Activated CD8-positive, alpha-beta T cell treated with anti-CD3 and anti-CD28 coated beads, Interleukin-2, amount 10 ng/mL, durations not matched to agents 7 days and 5 days (primary cell): Measurements from ENCODE around the gene LRMDA. TPM values are rescaled to one million over a fixed set of nuclear protein-coding genes. Genes with fewer than 3 reads are reported as not detected.
"Not testable (repeated sequence)": the region's sequence is repeated elsewhere in the genome, so short reads cannot be mapped to it uniquely, and the experiment has no call there.

ENCODE experiments used
- ATAC-seq: fragments of 150-1000 bp; cut with Tn5 transposase; one replicate; pipeline ENCODE4 v1.10.0; 2021; ENCODE audit warnings: moderate library complexity
- CTCF ChIA-PET: fragments of 350-600 bp; sonication (Branson Sonifier 250); formaldehyde crosslinking; loops from one replicate; lab custom pipeline; 2021; ENCODE audit warnings: antibody characterized with exemption; lab: Charles Lee
- POLR2A ChIA-PET: fragments of 350-600 bp; sonication (Branson Sonifier 250); formaldehyde crosslinking; loops from one replicate; lab custom pipeline; 2021; ENCODE audit warnings: antibody characterized with exemption; lab: Charles Lee
- DNase-seq: peaks from one replicate; pipeline ENCODE4 v3.0.0-alpha.2; 2020
- H3K27ac Mint-ChIP-seq: one replicate; pipeline ENCODE4 v1.8.0; 2021; ENCODE audit warnings: mild to moderate bottlenecking, mixed read lengths
- H3K27me3 Mint-ChIP-seq: one replicate; pipeline ENCODE4 v1.8.0; 2021; ENCODE audit warnings: low read depth, mixed read lengths
- H3K36me3 Mint-ChIP-seq: one replicate; pipeline ENCODE4 v1.8.0; 2021; ENCODE audit warnings: low read depth, mixed read lengths
- H3K4me1 Mint-ChIP-seq: one replicate; pipeline ENCODE4 v1.8.0; 2021; ENCODE audit warnings: low read depth, mixed read lengths
- H3K4me3 Mint-ChIP-seq: one replicate; pipeline ENCODE4 v1.8.0; 2021; ENCODE audit warnings: mild to moderate bottlenecking, mixed read lengths
- H3K9me3 Mint-ChIP-seq: one replicate; pipeline ENCODE4 v1.8.0; 2022; ENCODE audit warnings: mixed read lengths; ENCODE audit not compliant: insufficient read depth
- total RNA-seq, 2 experiments: library from RNA; stranded (reverse); gene quantifications; one replicate each; pipeline ENCODE4 v1.2.3, GENCODE V29; 2021

LRMDA gene
- total RNA-seq, 2 experiments from 2014 or later, result not detected

GRCh38 chr10:76055466-76055865 is 624.0 kb downstream of the LRMDA start:
- CTCF ChIA-PET, result no interaction called here

GRCh38 chr10:76055963-76056362 is 624.5 kb downstream of the LRMDA start:
- Mint-ChIP-seq H3K9me3 (peaks cover 8% of the 10 kb centered on the region), H3K27ac (no peak overlapping the region), H3K27me3 (no peaks in the 10 kb centered on the region), H3K36me3 (no peaks in the 10 kb centered on the region), H3K4me3 (no peak overlapping the region), H3K4me1 (no peaks in the 10 kb centered on the region)
- DNase-seq (no peak), ATAC-seq (no peak)
- ChIA-PET POLR2A (no interaction called here), CTCF (no interaction called here)

More at GRCh38 chr10:76055466-76055865, 624.0 kb downstream of the LRMDA start:
- Mint-ChIP-seq H3K27me3 (no peaks in the 10 kb centered on the region), H3K4me1 (no peaks in the 10 kb centered on the region), H3K4me3 (no peak overlapping the region), H3K27ac (no peak overlapping the region), H3K9me3 (peaks cover 8% of the 10 kb centered on the region), H3K36me3 (no peaks in the 10 kb centered on the region)
- no peak for ATAC-seq
- no peak for DNase-seq
- POLR2A ChIA-PET, result interaction anchor here (0.6 kb wide), 1 partner anchor 11 kb away, joined by 5 read pairs; no protein-coding TSS in a partner anchor

GRCh38 chr10:76060993-76061392 is 629.6 kb downstream of the LRMDA start:
- CTCF ChIA-PET, H3K36me3 Mint-ChIP-seq, H3K9me3 Mint-ChIP-seq, H3K4me1 Mint-ChIP-seq, POLR2A ChIA-PET, ATAC-seq, H3K27ac Mint-ChIP-seq, H3K27me3 Mint-ChIP-seq, H3K4me3 Mint-ChIP-seq, DNase-seq: not testable (repeated sequence)

GRCh38 chr10:76066457-76066856 is 635.0 kb downstream of the LRMDA start:
- no peak for ATAC-seq
- ChIA-PET CTCF (no interaction called here), POLR2A (interaction anchor here (0.6 kb wide), 1 partner anchor 11 kb away, joined by 5 read pairs; no protein-coding TSS in a partner anchor)
- Mint-ChIP-seq H3K27ac (no peak overlapping the region), H3K9me3 (no peaks in the 10 kb centered on the region), H3K4me3 (no peak overlapping the region), H3K4me1 (no peaks in the 10 kb centered on the region), H3K27me3 (no peaks in the 10 kb centered on the region), H3K36me3 (no peaks in the 10 kb centered on the region)
- no peak for DNase-seq

- ATAC-seq (no peak), DNase-seq (no peak)
- H3K27ac Mint-ChIP-seq, result no peak overlapping the region
- H3K27me3 Mint-ChIP-seq, result no peaks in the 10 kb centered on the region
- H3K36me3 Mint-ChIP-seq, result no peaks in the 10 kb centered on the region
- ChIA-PET CTCF (no interaction called here), POLR2A (no interaction called here)
- H3K9me3 Mint-ChIP-seq, result no peaks in the 10 kb centered on the region
- H3K4me1 Mint-ChIP-seq, result no peaks in the 10 kb centered on the region
- no peak overlapping the region for H3K4me3 Mint-ChIP-seq
Measured at GRCh38 chr10:76067447-76067846, 636.0 kb downstream of the LRMDA start.

GRCh38 chr10:76068856-76069255 is 637.4 kb downstream of the LRMDA start:
- Mint-ChIP-seq H3K27me3 (no peaks in the 10 kb centered on the region), H3K36me3 (no peaks in the 10 kb centered on the region), H3K4me3 (no peak overlapping the region), H3K4me1 (no peaks in the 10 kb centered on the region), H3K9me3 (no peaks in the 10 kb centered on the region), H3K27ac (no peak overlapping the region)
- no peak for DNase-seq
- ChIA-PET CTCF (interaction anchor here (1.1 kb wide), 1 partner anchor 9 kb away, joined by 3 read pairs; no protein-coding TSS in a partner anchor), POLR2A (no interaction called here)
- no peak for ATAC-seq

GRCh38 chr10:76070916-76071315 is 639.5 kb downstream of the LRMDA start:
- DNase-seq (no peak), ATAC-seq (no peak)
- no peaks in the 10 kb centered on the region for H3K4me1 Mint-ChIP-seq
- H3K27me3 Mint-ChIP-seq, result no peaks in the 10 kb centered on the region
- H3K9me3 Mint-ChIP-seq, result no peaks in the 10 kb centered on the region
- POLR2A ChIA-PET, result no interaction called here
- no peak overlapping the region for H3K27ac Mint-ChIP-seq
- CTCF ChIA-PET, result no interaction called here
- no peak overlapping the region for H3K4me3 Mint-ChIP-seq
- no peaks in the 10 kb centered on the region for H3K36me3 Mint-ChIP-seq

GRCh38 chr10:76071653-76072365 is 640.4 kb downstream of the LRMDA start:
- Mint-ChIP-seq H3K27ac (no peak overlapping the region), H3K27me3 (no peaks in the 10 kb centered on the region), H3K4me1 (no peaks in the 10 kb centered on the region), H3K9me3 (no peaks in the 10 kb centered on the region), H3K4me3 (no peak overlapping the region), H3K36me3 (no peaks in the 10 kb centered on the region)
- no peak for ATAC-seq
- ChIA-PET CTCF (no interaction called here), POLR2A (no interaction called here)
- DNase-seq, result no peak

- Mint-ChIP-seq H3K27me3 (no peaks in the 10 kb centered on the region), H3K9me3 (no peaks in the 10 kb centered on the region), H3K4me3 (no peak overlapping the region), H3K36me3 (no peaks in the 10 kb centered on the region), H3K4me1 (no peaks in the 10 kb centered on the region), H3K27ac (no peak overlapping the region)
- DNase-seq (no peak), ATAC-seq (no peak)
- POLR2A ChIA-PET, result no interaction called here
- CTCF ChIA-PET, result no interaction called here
Measured at GRCh38 chr10:76072384-76072783, 641.0 kb downstream of the LRMDA start.

GRCh38 chr10:76073524-76073923 is 642.1 kb downstream of the LRMDA start:
- POLR2A ChIA-PET, result no interaction called here
- CTCF ChIA-PET, result no interaction called here
- DNase-seq (no peak), ATAC-seq (no peak)
- Mint-ChIP-seq H3K27ac (no peak overlapping the region), H3K36me3 (no peaks in the 10 kb centered on the region), H3K9me3 (no peaks in the 10 kb centered on the region), H3K27me3 (no peaks in the 10 kb centered on the region), H3K4me3 (no peak overlapping the region), H3K4me1 (no peaks in the 10 kb centered on the region)

- no peak for DNase-seq
- POLR2A ChIA-PET, result no interaction called here
- H3K36me3 Mint-ChIP-seq, result no peaks in the 10 kb centered on the region
- no peak overlapping the region for H3K4me3 Mint-ChIP-seq
- H3K27ac Mint-ChIP-seq, result no peak overlapping the region
- ATAC-seq, result no peak
- H3K9me3 Mint-ChIP-seq, result no peaks in the 10 kb centered on the region
- CTCF ChIA-PET, result no interaction called here
- no peaks in the 10 kb centered on the region for H3K27me3 Mint-ChIP-seq
- no peaks in the 10 kb centered on the region for H3K4me1 Mint-ChIP-seq
Measured at GRCh38 chr10:76074659-76075058, 643.2 kb downstream of the LRMDA start.

GRCh38 chr10:76080451-76080850 is 649.0 kb downstream of the LRMDA start:
- Mint-ChIP-seq H3K4me1 (no peaks in the 10 kb centered on the region), H3K27me3 (no peaks in the 10 kb centered on the region), H3K36me3 (no peaks in the 10 kb centered on the region), H3K4me3 (no peak overlapping the region), H3K27ac (no peak overlapping the region), H3K9me3 (no peaks in the 10 kb centered on the region)
- ATAC-seq (no peak), DNase-seq (no peak)
- ChIA-PET CTCF (no interaction called here), POLR2A (no interaction called here)

GRCh38 chr10:76080991-76081390 is 649.6 kb downstream of the LRMDA start:
- Mint-ChIP-seq H3K36me3 (no peaks in the 10 kb centered on the region), H3K27ac (no peak overlapping the region), H3K27me3 (no peaks in the 10 kb centered on the region), H3K4me3 (no peak overlapping the region), H3K4me1 (no peaks in the 10 kb centered on the region), H3K9me3 (no peaks in the 10 kb centered on the region)
- ChIA-PET CTCF (no interaction called here), POLR2A (no interaction called here)
- no peak for ATAC-seq
- DNase-seq, result no peak
